Activated CD4-positive, CD25-positive, alpha-beta regulatory T cell treated with anti-CD3 and anti-CD28 coated beads, Interleukin-2, amount 50 U/mL, for 24 hours (primary cell): ENCODE results near the gene UNC13D.
"Not testable (repeated sequence)": the region's sequence is repeated elsewhere in the genome, so short reads cannot be mapped to it uniquely, and the experiment has no call there.

Source experiments
- ATAC-seq, 2 donors: fragments of 150-1000 bp; cut with Tn5 transposase; one replicate each; pipeline ENCODE4 v1.10.0; 2021; ENCODE audit warnings: mild to moderate bottlenecking in 1 of 2, moderate library complexity in 1 of 2

UNC13D gene

DNA sequence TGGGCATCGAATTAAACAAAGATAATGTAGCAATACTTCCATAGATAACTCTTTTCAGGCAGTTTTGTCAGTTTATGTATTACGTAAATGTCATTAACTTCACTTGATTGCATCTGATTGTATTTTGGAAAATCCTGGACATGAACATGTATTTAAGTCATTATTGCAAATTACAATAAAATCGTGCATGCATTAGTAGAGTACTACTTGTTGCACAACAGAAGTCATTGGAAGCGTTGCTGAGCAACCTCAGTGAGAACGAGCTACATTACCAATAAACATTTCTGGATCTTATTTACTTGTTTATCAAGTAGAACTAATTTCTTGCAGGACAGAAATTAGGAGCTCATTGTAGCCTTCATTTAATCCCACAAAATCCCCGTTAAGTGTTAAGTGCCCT, 53.0 kb downstream of the UNC13D start:
- ATAC-seq = no peak

- peak; percentile 72 to 74 for ATAC-seq
Observed at GRCh38 chr17:75785016-75785890, 59.0 kb downstream of the UNC13D start.

GRCh38 chr17:75784473-75785015, 59.7 kb downstream of the UNC13D start, which contains the start of gene UNK:
Gene UNK (plus strand): TSS chr17:75784806. CDS start chr17:75784881, 75 bp downstream.
- peak; percentile 70 to 73 for ATAC-seq

DNA sequence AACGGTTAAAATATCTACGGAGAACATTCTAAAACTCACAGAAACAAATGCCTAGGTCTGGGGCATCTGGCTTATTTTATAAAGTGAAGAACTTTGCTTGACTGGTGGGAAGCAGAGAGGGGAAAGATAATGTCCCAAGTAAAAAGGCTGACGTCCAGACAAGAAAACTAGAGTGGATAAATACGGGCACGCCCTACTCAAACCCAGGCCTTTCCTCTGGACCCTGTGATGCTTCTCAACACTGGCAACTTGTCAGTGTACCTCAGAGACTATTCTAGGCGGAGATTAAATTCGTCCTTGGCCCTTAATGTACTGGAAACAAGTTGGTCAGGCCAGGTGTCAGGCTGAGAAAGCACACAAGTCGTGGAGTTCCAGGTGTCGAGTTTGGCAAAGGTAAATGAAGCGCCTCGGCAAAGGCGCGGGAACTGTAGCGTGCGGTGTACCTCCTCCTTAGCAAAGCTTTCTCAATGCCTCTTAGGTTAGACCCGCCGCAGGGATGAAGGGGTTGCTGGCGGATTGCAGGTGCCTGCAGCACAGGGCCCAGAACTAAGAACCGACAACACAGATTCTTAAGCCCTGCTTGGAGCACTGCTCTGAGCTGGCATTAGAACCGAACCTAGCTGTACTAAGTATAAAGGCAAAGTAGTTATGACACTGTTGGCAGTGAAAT, 60.3 kb downstream of the UNC13D start:
- ATAC-seq = no peak

GRCh38 chr17:75783069-75783783, 61.0 kb downstream of the UNC13D start:
- peak; percentile 12 to 24 for ATAC-seq

GRCh38 chr17:75779987-75780889, 64.0 kb downstream of the UNC13D start:
- ATAC-seq = no peak

DNA sequence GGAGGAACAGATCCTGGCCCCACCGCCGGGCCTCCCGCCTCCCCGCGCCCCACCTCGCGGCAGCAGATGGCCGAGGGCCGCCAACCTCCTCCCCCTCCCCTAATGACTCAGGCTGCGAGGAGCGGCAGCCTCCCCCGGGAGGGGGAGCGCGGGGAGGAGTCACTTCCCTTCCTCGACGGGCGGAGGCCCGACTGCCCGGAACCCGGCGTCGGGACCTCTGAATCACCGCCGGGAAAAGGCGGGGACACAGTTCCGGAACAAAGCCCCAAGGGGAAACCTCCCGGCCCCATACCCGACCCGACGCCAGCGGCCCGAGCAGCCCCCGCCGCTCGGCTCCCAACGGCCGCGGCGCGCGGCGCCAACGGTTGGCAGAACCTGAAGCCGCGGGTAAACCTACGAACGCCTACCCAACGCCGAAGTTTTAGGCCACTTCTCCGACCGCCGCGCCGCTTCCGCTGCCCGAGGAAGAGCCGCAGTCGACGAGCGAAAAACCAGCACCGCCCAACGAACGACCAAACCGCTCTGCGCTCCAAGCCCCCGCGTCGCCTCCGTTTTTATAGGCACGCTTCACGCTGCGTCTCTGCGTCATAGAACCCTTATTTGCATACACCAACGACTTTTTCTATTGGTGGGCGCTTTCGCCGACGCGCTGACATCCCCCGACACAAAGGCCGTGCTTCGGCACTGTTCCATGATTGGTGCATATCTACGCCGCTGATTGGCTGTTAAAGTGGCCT, 64.8 kb downstream of the UNC13D start:
- peak; percentile 72 to 73 for ATAC-seq

DNA sequence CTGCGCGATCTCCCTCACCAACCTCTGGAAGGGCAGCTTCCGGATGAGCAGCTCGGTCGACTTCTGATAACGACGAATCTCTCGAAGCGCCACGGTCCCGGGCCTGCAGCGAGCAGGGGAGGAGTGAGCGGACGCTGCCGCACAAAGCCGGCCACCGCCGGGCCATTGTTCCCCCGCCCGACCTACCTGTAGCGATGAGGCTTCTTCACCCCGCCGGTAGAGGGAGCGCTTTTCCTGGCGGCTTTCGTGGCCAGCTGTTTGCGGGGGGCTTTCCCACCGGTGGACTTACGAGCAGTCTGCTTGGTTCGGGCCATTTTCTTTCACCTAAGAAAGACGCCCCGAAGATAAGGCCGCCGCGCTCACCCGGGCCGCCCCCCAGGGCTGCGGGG, 65.3 kb downstream of the UNC13D start:
- peak; percentile 1 for ATAC-seq

- not testable (repeated sequence) for ATAC-seq
Observed at GRCh38 chr17:75778066-75778860, 65.9 kb downstream of the UNC13D start.

- no peak for ATAC-seq
Observed at GRCh38 chr17:75777296-75777922, 66.8 kb downstream of the UNC13D start.
